A549 (cell line): ENCODE data around the gene CAPN2. TPM values are rescaled to one million over a fixed set of nuclear protein-coding genes. Genes with fewer than 3 reads are reported as not detected.

ENCODE experiments used
- ATAC-seq, 2 experiments: fragments of 200-7000 bp in 1 of 2; fragments of >200 bp in 1 of 2; cut with Nextera tagmentation in 1 of 2; cut with Tn5 transposase in 1 of 2; 3 replicates each; pipeline versions ENCODE4 v1.8.0 to v1.9.1; 2018 to 2020; ENCODE audit warnings: mild to moderate bottlenecking in 1 of 2, moderate library complexity in 1 of 2
- CTCF ChIA-PET: fragments of 300-600 bp; sonication (Branson Sonifier 250); formaldehyde crosslinking; extraction: SDS; loops from one replicate; lab custom pipeline; 2021; ENCODE audit warnings: antibody characterized with exemption, inconsistent platforms; lab: Yijun Ruan, JAX
- POLR2A ChIA-PET: fragments of 350-600 bp; formaldehyde crosslinking; extraction: SDS; loops from one replicate; lab custom pipeline; 2021; ENCODE audit warnings: antibody characterized with exemption, inconsistent platforms; lab: Yijun Ruan, JAX
- DNase-seq, 2 experiments: peaks; one replicate each; pipeline versions ENCODE4 v3.0.0 to v3.0.0-alpha.2; 2011 to 2016; ENCODE audit warnings: low read depth in 1 of 2, low spot score in 1 of 2
- FAIRE-seq: peaks from 2 replicates; lab custom pipeline; 2011; peaks lifted over from hg19 to GRCh38; lab: Jason Lieb, UNC
- H3K27ac ChIP-seq, 2 experiments: fragments of >200 bp; sonication (Bioruptor Twin); formaldehyde crosslinking; 3 replicates each; pipeline ENCODE4 v1.5.1; 2016 to 2017
- H3K4me1 ChIP-seq: fragments of >200 bp; sonication (Bioruptor Twin); formaldehyde crosslinking; 3 replicates; pipeline ENCODE4 v1.6.1; 2016
- H3K4me2 ChIP-seq: fragments of >200 bp; sonication (Bioruptor Twin); formaldehyde crosslinking; 3 replicates; pipeline ENCODE4 v1.6.1; 2016
- H3K4me3 ChIP-seq: fragments of >200 bp; sonication (Bioruptor Twin); formaldehyde crosslinking; 3 replicates; pipeline ENCODE4 v1.5.1; 2016
- H3K9me3 ChIP-seq: fragments of >200 bp; sonication (Bioruptor Twin); formaldehyde crosslinking; 3 replicates; pipeline ENCODE4 v1.6.1; 2016
- BCL3 ChIP-seq: fragments of >200 bp; sonication (Bioruptor Twin); formaldehyde crosslinking; IDR thresholded peaks from 3 replicates; pipeline ENCODE4 v1.6.1; 2016
- BHLHE40 ChIP-seq: IDR thresholded peaks from 2 replicates; pipeline ENCODE4 v1.6.1; 2012; ENCODE audit warnings: low read depth, low read length, inconsistent platforms
- EHF ChIP-seq: fragments of 250-450 bp; sonication (Bioruptor Pico); IDR thresholded peaks from 2 replicates; pipeline ENCODE4 v1.5.0; 2020; ENCODE audit warnings: mild to moderate bottlenecking
- ELK1 ChIP-seq: fragments of 150-350 bp; IDR thresholded peaks from 2 replicates; pipeline ENCODE4 v1.6.1; 2014; ENCODE audit warnings: low read depth, mild to moderate bottlenecking, low read length
- EP300 ChIP-seq, 2 experiments: fragments of >200 bp; sonication (Bioruptor Twin); formaldehyde crosslinking; IDR thresholded peaks; 2 replicates in 1 of 2; 3 replicates in 1 of 2; pipeline ENCODE4 v1.6.1; 2016 to 2017
- ESRRA ChIP-seq: fragments of 150-350 bp; IDR thresholded peaks from 2 replicates; pipeline ENCODE4 v1.6.1; 2014; ENCODE audit warnings: mild to moderate bottlenecking, low read length, borderline replicate concordance
- FOSL2 ChIP-seq, 2 experiments: fragments of 450-650 bp in 1 of 2; fragments of >200 bp in 1 of 2; sonication (Bioruptor Twin) in 1 of 2; formaldehyde crosslinking; IDR thresholded peaks; 2 replicates each; pipeline versions ENCODE4 v1.5.0 to v1.6.1; 2016 to 2020; ENCODE audit warnings: mild to moderate bottlenecking in 1 of 2, moderate library complexity in 1 of 2
- GATA3 ChIP-seq: IDR thresholded peaks from 2 replicates; pipeline ENCODE4 v1.6.1; 2012; ENCODE audit warnings: borderline replicate concordance
- HEYL ChIP-seq: fragments of 250-450 bp; sonication (Bioruptor Pico); IDR thresholded peaks from 2 replicates; pipeline ENCODE4 v1.8.0; 2021; ENCODE audit warnings: mild to moderate bottlenecking, moderate library complexity
- JUN ChIP-seq, 2 experiments: fragments of >200 bp; sonication (Bioruptor Twin); formaldehyde crosslinking; IDR thresholded peaks; 2 replicates in 1 of 2; 3 replicates in 1 of 2; pipeline ENCODE4 v1.6.1; 2016 to 2017
- MAFK ChIP-seq: fragments of 450-650 bp; IDR thresholded peaks from 2 replicates; pipeline ENCODE4 v1.6.1; 2014; ENCODE audit not compliant: partially characterized antibody
- MAX ChIP-seq: IDR thresholded peaks from 2 replicates; pipeline ENCODE4 v1.6.1; 2012
- MAZ ChIP-seq: fragments of 150-350 bp; IDR thresholded peaks from 2 replicates; pipeline ENCODE4 v1.6.1; 2014; ENCODE audit warnings: antibody characterized with exemption, low read depth, low read length, borderline replicate concordance
- NFE2L2 ChIP-seq: fragments of 150-350 bp; conservative IDR thresholded peaks from 2 replicates; pipeline ENCODE4 v1.6.1; 2014; ENCODE audit warnings: low read length
- NR3C1 ChIP-seq: fragments of >200 bp; sonication (Bioruptor Twin); formaldehyde crosslinking; IDR thresholded peaks from 3 replicates; pipeline ENCODE4 v1.6.1; 2017
- PHF8 ChIP-seq: fragments of 200-600 bp; sonication (generic); IDR thresholded peaks from 2 replicates; pipeline ENCODE4 v1.6.1; 2016; ENCODE audit warnings: low read depth, mild to moderate bottlenecking, antibody characterized with exemption, moderate library complexity, borderline replicate concordance
- POLR2AphosphoS2 ChIP-seq: conservative IDR thresholded peaks from 2 replicates; pipeline ENCODE4 v1.6.1; 2012; ENCODE audit warnings: low read length, improper control_type of control experiment, inconsistent platforms
- RFX5 ChIP-seq: fragments of 450-650 bp; IDR thresholded peaks from 2 replicates; pipeline ENCODE4 v1.7.1; 2014; ENCODE audit warnings: antibody characterized with exemption, mild to moderate bottlenecking, moderate library complexity
- SREBF2 ChIP-seq: fragments of 450-650 bp; IDR thresholded peaks from 2 replicates; pipeline ENCODE4 v1.6.1; 2014; ENCODE audit warnings: mild to moderate bottlenecking, moderate library complexity
- TFCP2L1 ChIP-seq: fragments of 250-450 bp; sonication (Bioruptor Pico); IDR thresholded peaks from 2 replicates; pipeline ENCODE4 v1.5.0; 2021; ENCODE audit warnings: mild to moderate bottlenecking
- USF2 ChIP-seq: fragments of 450-650 bp; IDR thresholded peaks from 2 replicates; pipeline ENCODE4 v1.6.1; 2014; ENCODE audit warnings: antibody characterized with exemption
- ZFP36 ChIP-seq: fragments of 450-650 bp; IDR thresholded peaks from 2 replicates; pipeline ENCODE4 v1.6.1; 2014; ENCODE audit warnings: borderline replicate concordance; ENCODE audit not compliant: partially characterized antibody
- ZSCAN20 ChIP-seq: fragments of 250-450 bp; sonication (Bioruptor Pico); IDR thresholded peaks from 2 replicates; pipeline ENCODE4 v1.8.0; 2022; ENCODE audit warnings: mild to moderate bottlenecking, moderate library complexity
- WGBS: methylation state at CpG from one replicate; pipeline ENCODE4 v1.1.6; 2017; ENCODE audit errors: missing lambda C conversion rate; 5-methylcytosine and 5-hydroxymethylcytosine counted together
- polyA plus RNA-seq, 4 experiments: library from polyadenylated mRNA; depleted of rRNA in 3 of 4; stranded (reverse); fragments of >200 nt; fragmentation: RNase III in 1 of 4; extraction: RNeasy Plus Mini Kit Qiagen cat#74134 plus additional on column Dnase treatment in 1 of 4; gene quantifications; 2 replicates in 3 of 4; 3 replicates in 1 of 4; pipeline ENCODE4 v1.2.3, GENCODE V29; 2011 to 2017

The CAPN2 gene
- polyA plus RNA-seq, 2 of the 4 experiments (the other 2 are of a cell fraction) = 199 to 300 TPM

- Histone ChIP-seq H3K4me1 (peaks cover 55% of the 10 kb centered on the region), H3K4me3 (no peak overlapping the region), H3K27ac (peak overlapping the region; percentile 58 to 89)
- FAIRE-seq (no peak), DNase-seq (no peak), ATAC-seq (no peak)
- CTCF ChIA-PET = interaction anchor here (0.8 to 3.1 kb wide), 7 partner anchors 8 to 77 kb away, joined by 3 to 12 read pairs (median 4); partner anchors contain the start of gene CAPN2
- POLR2A ChIA-PET = interaction anchor here (0.6 to 0.9 kb wide), 3 partner anchors 51 to 71 kb away, joined by 3 to 4 read pairs (median 3); no protein-coding TSS in a partner anchor
- no peak for TF ChIP-seq SREBF2
- no peak for TF ChIP-seq ZFP36
- no peak for TF ChIP-seq NR3C1
- TF ChIP-seq ELK1 = no peak
- TF ChIP-seq ESRRA = no peak
- TF ChIP-seq TFCP2L1 (CRISPR knock-in tag) = no peak
- TF ChIP-seq BHLHE40 = no peak
- TF ChIP-seq PHF8 = no peak
- TF ChIP-seq, all 56 proteins: peak for 0
- 60% methylated on average over 1 of the region's 1 CpG for WGBS
- H3K9me3 ChIP-seq = no peaks in the 10 kb centered on the region
- H3K4me2 ChIP-seq = peak overlapping the region; percentile 39
Observed at GRCh38 chr1:223775711-223776074, 63.4 kb downstream of the CAPN2 start.

GRCh38 chr1:223776075-223776814, 63.9 kb downstream of the CAPN2 start:
- 61% methylated on average over 9 of the region's 9 CpGs for WGBS
- H3K27ac ChIP-seq = peak overlapping the region; percentile 58 to 89
- peak overlapping the region; percentile 39 for H3K4me2 ChIP-seq
- peak in 1 of 2 experiments; percentile 83 for DNase-seq
- ChIA-PET CTCF (interaction anchor here (0.8 to 3.1 kb wide), 7 partner anchors 8 to 77 kb away, joined by 3 to 12 read pairs (median 4); partner anchors contain the start of gene CAPN2), POLR2A (interaction anchor here (0.6 to 0.9 kb wide), 3 partner anchors 51 to 70 kb away, joined by 3 to 4 read pairs (median 3); no protein-coding TSS in a partner anchor)
- H3K9me3 ChIP-seq = no peaks in the 10 kb centered on the region
- H3K4me1 ChIP-seq = peaks cover 49% of the 10 kb centered on the region
- FAIRE-seq = no peak
- H3K4me3 ChIP-seq = no peak overlapping the region
- peak; percentile 55 to 65 for ATAC-seq
- TF ChIP-seq BCL3 (no peak), MAX (no peak), GATA3 (peak; percentile 58; the same call in 1 of the 2 replicates), ZSCAN20 (CRISPR knock-in tag) (no peak), EHF (no peak), HEYL (no peak), MAZ (no peak), RFX5 (no peak), FOSL2 (IDR thresholded peaks at IDR 0.05) (no peak), FOSL2 (CRISPR knock-in tag; IDR thresholded peaks at IDR 0.05) (peak; percentile 60; the same call in 1 of the 2 replicates), BHLHE40 (no peak), POLR2AphosphoS2 (peak; percentile 65; the same call in 1 of the 2 replicates), MAFK (no peak), USF2 (no peak), JUN (IDR thresholded peaks at IDR 0.05) (peak; percentile 23 to 30; a peak in 2 of 5 replicates), NFE2L2 (no peak), EP300 (IDR thresholded peaks at IDR 0.05) (no peak)
